Stimulated activated CD8-positive, alpha-beta memory T cell treated with anti-CD3 and anti-CD28 coated beads, Interleukin-2, amount 100 ng/mL, for 48 hours (primary cell): ENCODE data around the gene ESYT1.

Experiments
- DNase-seq, 2 donors: peaks; one replicate each; pipeline ENCODE4 v3.0.0-alpha.2; 2020; ENCODE audit warnings: low read depth in 2 of 2

Gene ESYT1

GRCh38 chr12:56127888-56128669, at the start of gene ESYT1:
TSS of gene ESYT1 (plus strand) at chr12:56128267. CDS start at chr12:56128320, 53 bp downstream.
- peak; percentile 91 to 92 for DNase-seq

- DNase-seq = no peak
These were observed 49.6 kb upstream of the ESYT1 start for GRCh38 chr12:56078427-56078826.

- DNase-seq = peak; percentile 36 to 46
These were observed 48.9 kb upstream of the ESYT1 start for GRCh38 chr12:56078931-56079722.

GRCh38 chr12:56079723-56080555, 48.1 kb upstream of the ESYT1 start, which contains the start of gene ERBB3:
TSS of gene ERBB3 (plus strand) at chr12:56080165. CDS start at chr12:56080301, 136 bp downstream.
- DNase-seq = peak; percentile 49 to 52

GRCh38 chr12:56080556-56081138, 47.4 kb upstream of the ESYT1 start:
- no peak for DNase-seq

- no peak for DNase-seq
These were observed 46.4 kb upstream of the ESYT1 start for GRCh38 chr12:56081393-56082347.

- DNase-seq = no peak
These were observed 45.7 kb upstream of the ESYT1 start for GRCh38 chr12:56082382-56082781.

- DNase-seq = no peak
These were observed 45.1 kb upstream of the ESYT1 start for GRCh38 chr12:56082967-56083366.

- peak in 1 of 2 donors; percentile 23 for DNase-seq
These were observed 43.0 kb upstream of the ESYT1 start for GRCh38 chr12:56084958-56085543.

GRCh38 chr12:56086096-56086495, 42.0 kb upstream of the ESYT1 start:
- no peak for DNase-seq

- DNase-seq = no peak
These were observed 41.5 kb upstream of the ESYT1 start for GRCh38 chr12:56086608-56087007.

- DNase-seq = no peak
These were observed 40.8 kb upstream of the ESYT1 start for GRCh38 chr12:56087220-56087619.

GRCh38 chr12:56097738-56098137, 30.3 kb upstream of the ESYT1 start:
- no peak for DNase-seq

GRCh38 chr12:56098592-56098991, 29.5 kb upstream of the ESYT1 start:
- no peak for DNase-seq

GRCh38 chr12:56099787-56100186, 28.3 kb upstream of the ESYT1 start:
- no peak for DNase-seq

GRCh38 chr12:56101045-56101444, 27.0 kb upstream of the ESYT1 start:
- no peak for DNase-seq

- DNase-seq = no peak
These were observed 25.4 kb upstream of the ESYT1 start for GRCh38 chr12:56102683-56103065.

- DNase-seq = no peak
These were observed 24.9 kb upstream of the ESYT1 start for GRCh38 chr12:56103066-56103711.

- no peak for DNase-seq
These were observed 24.3 kb upstream of the ESYT1 start for GRCh38 chr12:56103823-56104108.
